Activated CD4-positive, alpha-beta T cell treated with anti-CD3 and anti-CD28 coated beads for 24 hours (primary cell): ENCODE data around the gene TIAM1.

Experiments
- DNase-seq, 2 donors: peaks; one replicate each; pipeline ENCODE4 v3.0.0-alpha.2; 2020; ENCODE audit warnings: low read depth in 2 of 2

The TIAM1 gene

GRCh38 chr21:31135531-31136184 lies 208.4 kb downstream of the TIAM1 start:
- DNase-seq, result no peak

DNA sequence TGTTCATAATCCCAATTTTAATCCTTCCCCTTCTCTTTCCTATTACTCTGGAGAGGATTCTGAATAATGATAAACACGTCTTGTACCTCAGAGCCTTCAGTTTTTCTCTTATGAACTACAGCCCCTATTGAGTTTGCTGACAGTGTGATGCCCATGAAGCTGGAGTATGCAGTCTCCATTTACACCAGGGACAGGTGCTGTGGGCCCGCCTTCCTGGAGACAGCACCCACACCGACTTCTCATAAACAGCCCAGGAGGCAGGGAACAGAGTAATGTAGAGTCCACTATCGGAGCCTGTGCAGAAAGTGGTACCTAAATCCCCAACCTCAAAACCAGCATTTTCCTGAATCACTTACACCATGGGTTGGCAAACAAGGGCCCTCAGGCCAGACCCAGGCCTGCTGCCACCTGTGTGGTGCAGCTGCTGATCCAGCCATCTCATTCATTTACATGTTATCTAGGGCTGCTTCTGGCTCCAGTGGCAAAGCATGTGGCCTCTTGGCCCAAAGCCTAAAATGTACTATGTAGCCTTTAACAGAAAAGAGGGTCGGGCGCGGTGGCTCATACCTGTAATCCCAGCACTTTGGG lies 210.7 kb downstream of the TIAM1 start:
- no peak for DNase-seq

DNA sequence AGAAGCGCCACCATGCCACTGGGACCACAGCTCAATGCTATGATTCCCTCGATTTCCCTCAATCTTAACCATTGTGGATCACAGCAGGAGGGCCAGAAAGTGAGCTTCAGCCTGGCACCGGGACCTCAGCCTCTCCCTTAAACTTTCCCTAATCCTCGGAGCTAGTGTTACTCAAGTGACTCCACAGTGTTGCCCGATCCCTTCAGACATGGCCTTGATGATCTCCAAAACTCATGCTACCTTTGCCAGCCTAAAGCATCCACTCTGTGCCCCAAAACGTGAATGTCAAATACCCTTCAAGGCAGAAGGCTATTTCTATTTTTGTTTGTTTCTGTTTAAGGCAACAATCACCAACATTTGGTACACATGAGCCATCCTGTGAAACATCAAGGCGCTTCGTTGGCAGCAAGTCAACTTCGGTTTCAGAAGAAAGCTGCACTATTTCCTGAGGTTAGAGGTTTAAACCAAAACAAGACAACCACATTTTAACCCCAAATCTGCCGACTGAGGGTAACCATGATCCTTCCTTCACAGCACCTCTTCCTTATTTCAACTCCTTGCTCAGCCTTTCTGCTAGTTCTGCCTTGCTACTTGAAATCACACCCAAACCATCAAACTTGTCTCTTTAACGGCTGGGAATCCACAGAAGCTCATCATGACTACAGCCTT lies 211.4 kb downstream of the TIAM1 start:
- DNase-seq, result peak; percentile 30 to 45

GRCh38 chr21:31130821-31131220 lies 213.2 kb downstream of the TIAM1 start:
- DNase-seq, result no peak

- DNase-seq, result no peak
Observed at GRCh38 chr21:31128234-31128633, 215.8 kb downstream of the TIAM1 start.

DNA sequence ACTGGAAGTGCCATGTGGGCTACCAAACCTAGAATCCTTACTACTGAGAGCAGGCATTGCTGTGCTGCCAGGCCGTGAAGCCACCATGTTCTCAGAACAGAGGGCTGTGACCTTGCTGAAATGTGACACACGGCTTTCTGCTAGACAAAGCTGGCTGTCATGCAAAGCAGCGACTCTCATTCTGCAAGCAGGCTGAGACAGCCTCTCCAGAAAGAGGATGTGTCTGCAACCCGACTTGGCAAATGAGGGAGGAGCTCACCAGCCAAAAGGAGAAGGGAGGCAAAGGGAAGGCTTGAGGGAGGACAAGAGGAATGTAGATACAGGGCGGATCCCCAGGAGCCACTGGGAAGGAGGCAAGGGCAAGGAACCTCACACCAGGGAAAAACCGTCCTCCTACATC lies 220.1 kb downstream of the TIAM1 start:
- DNase-seq, result no peak

DNA sequence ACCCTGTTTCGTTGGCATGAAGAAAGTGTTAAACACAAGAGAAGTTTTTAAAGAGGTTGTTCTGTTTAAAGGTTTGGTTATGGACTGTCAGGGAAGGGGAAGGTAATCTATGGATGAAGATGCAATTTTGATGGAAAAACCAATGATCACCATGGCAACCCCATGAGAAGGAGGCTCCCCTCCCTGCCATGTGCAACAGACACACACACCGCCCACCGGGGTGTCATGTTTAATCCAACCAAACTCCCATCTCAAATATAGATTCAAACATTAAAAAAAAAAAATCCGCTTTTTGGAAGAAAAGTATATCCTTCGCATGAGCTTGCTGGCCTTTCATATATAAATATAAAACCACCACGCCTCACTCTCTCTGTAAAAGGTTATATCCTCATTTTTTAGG lies 224.9 kb downstream of the TIAM1 start:
- DNase-seq, result no peak

GRCh38 chr21:31117128-31117916 lies 226.7 kb downstream of the TIAM1 start:
- DNase-seq, result no peak

- DNase-seq, result no peak
Observed at GRCh38 chr21:31115249-31115648, 228.8 kb downstream of the TIAM1 start.

DNA sequence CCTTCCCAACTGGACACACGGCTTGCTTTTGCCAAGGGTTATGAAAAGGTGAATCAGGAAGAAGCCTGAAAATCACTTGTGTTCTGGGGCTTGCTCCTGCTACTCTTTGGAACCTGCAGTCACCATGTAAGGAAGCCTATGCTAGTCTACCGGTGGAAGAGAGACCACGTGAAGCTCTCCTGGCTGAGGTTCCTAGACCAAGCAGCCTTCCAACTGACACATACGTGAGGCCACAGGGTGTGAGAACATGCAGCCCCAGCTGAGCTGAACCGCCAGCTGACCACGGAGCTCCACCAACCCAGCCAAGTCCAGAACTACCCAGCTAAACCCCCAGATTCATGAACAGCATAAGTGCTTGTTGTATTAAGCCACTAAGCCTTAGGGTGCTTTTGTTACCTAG lies 233.0 kb downstream of the TIAM1 start:
- DNase-seq, result no peak

- no peak for DNase-seq
Observed at GRCh38 chr21:31110430-31110829, 233.6 kb downstream of the TIAM1 start.

GRCh38 chr21:31107871-31108270 lies 236.2 kb downstream of the TIAM1 start:
- DNase-seq, result no peak

- no peak for DNase-seq
Observed at GRCh38 chr21:31107176-31107785, 236.8 kb downstream of the TIAM1 start.

DNA sequence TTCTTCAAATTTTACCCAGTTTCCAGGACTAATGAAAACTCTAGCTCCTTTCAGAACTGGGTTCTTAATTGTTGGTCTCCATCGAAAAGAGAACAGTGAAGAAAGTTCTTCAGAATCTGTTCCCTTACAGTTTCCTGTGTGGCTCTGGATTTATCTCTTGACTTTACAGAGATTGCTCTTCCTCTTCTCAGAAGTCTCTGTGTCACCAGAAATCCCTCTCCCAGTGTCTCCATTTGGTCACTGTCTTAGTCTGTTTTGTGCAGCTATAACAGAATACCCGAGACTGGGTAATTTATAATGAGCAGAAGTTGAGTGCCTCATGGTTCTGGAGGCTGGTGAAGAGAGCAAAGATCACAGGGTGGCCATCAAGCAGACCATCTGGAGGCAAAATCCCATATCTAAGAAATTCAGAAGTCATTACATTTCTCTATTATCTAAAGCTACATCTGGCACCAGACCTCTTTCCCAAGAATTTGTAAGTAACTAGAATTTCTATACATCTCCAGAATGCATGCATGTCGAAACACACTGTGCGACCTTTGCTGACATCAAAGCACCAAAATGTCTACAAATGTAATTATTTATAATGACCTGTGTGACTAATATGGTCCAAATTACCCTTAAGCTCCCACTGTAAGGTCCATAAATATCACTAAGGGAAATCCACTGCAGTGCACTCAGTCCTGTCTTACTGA lies 240.3 kb downstream of the TIAM1 start:
- no peak for DNase-seq

DNA sequence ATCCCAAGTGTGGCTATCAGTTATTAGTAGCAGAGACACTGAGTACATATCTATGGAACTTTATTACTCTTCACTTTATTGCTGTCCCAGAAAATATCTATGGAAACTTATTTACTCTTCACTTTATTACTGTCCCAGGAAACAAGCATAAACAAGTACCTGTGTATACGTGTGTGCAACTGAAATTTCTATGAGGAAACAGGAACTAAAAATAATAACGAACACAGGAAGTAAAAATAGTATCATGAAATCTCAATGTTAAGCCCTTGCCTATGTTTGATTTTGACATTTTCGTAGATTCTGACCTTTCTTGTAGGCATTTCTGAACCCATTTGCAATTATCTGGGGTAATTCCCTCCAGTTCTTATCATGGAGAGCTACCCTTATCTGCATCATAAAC lies 240.9 kb downstream of the TIAM1 start:
- DNase-seq, result no peak

- DNase-seq, result no peak
Observed at GRCh38 chr21:31099122-31099521, 244.9 kb downstream of the TIAM1 start.

- DNase-seq, result peak; percentile 58 to 68
Observed at GRCh38 chr21:31098576-31099005, 245.5 kb downstream of the TIAM1 start.

DNA sequence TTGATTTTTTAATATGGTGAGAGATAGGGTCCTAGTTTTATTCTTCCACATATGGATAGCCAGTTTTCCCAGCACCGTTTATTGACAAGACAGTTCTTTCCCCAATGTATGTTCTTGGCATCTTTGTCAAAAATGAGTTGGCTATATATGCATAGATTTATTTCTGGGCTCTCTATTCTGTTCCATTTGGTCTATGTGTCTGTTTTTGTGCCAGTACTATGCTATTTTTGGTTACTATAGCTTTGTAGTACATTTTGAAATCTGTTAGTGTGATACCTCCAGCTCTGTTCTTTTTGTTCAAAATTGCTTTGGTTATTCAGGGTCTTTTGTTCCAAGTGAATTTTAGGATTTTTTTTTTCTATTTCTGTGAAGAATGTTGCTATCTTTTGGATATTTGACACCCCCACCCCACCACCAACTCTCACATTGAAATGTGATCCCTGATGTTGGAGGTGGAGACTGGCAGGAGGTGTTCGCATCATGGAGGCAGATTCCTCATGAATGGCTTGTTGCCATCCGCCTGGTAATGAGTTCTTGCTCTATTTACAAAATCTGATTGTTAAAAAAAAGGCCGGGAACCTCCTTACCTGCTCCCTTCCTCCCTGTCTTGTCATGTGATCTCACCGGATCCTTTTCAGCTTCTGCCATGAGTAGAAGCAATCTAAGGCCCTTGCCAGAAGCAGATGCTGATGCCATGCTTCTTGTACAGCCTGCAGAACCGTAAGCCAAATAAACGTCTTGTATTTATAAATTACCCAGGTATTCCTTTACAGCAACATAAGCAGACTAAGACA lies 251.0 kb downstream of the TIAM1 start:
- no peak for DNase-seq

DNA sequence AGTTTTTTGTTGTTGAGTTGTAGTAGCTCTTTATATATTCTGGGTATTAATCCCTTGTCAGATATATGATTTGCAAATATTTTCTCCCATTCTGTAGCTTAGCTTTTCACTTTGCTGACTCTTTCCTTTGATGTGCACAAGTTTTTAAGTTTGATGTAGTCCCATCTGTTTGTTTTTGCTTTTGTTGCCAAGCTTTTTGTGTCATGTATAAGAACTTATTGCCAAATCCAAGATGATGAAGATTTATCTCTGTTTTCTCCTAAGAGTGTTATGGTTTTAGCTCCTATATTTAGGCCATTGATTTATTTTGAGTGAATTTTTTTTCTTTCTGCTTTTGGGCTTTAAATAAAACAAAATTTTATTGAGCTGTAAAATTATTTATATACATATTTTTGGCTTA lies 253.7 kb downstream of the TIAM1 start:
- DNase-seq, result no peak

- DNase-seq, result no peak
Observed at GRCh38 chr21:31088474-31088751, 255.6 kb downstream of the TIAM1 start.
